ENCODE measurements around the gene EPHB2.

DNA sequence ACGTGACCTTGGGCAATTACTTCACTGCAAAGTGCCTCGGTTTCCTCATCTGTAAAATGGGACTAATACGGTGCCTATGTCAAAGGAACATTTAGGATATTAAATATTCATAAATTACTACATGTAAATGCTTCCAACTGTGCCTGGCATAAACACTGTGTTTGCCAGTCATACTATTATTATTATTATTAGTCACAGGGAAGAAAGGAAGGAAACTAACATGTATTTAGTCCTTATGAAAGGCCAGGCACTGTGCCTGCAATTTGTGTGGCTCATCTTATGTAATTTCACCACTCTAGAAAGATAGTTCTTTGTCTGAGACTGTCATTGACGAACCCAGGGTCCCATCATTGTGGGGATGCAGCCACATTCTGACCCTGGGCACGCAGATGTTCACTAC lies 45.0 kb downstream of the EPHB2 start:
- TF ChIP-seq, protein P1, sequence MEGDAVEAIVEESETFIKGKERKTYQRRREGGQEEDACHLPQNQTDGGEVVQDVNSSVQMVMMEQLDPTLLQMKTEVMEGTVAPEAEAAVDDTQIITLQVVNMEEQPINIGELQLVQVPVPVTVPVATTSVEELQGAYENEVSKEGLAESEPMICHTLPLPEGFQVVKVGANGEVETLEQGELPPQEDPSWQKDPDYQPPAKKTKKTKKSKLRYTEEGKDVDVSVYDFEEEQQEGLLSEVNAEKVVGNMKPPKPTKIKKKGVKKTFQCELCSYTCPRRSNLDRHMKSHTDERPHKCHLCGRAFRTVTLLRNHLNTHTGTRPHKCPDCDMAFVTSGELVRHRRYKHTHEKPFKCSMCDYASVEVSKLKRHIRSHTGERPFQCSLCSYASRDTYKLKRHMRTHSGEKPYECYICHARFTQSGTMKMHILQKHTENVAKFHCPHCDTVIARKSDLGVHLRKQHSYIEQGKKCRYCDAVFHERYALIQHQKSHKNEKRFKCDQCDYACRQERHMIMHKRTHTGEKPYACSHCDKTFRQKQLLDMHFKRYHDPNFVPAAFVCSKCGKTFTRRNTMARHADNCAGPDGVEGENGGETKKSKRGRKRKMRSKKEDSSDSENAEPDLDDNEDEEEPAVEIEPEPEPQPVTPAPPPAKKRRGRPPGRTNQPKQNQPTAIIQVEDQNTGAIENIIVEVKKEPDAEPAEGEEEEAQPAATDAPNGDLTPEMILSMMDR (IDR thresholded peaks at IDR 0.05), result no peak
- no peak for TF ChIP-seq POLR2A (IDR thresholded peaks at IDR 0.05)

Data from testis (tissue), 2 donors.